ENCODE results near the gene TAS2R41. TPM values are rescaled to one million over a fixed set of nuclear protein-coding genes. Genes with fewer than 3 reads are reported as not detected.

Gene TAS2R41
- total RNA-seq, 4 donors from 2014 or later, result 0.70 TPM; not detected in 3

- Histone ChIP-seq H3K27ac (no peak overlapping the region), H3K4me3 (no peak overlapping the region), H3K27me3 (no peaks in the 10 kb centered on the region), H3K9me3 (no peaks in the 10 kb centered on the region), H3K36me3 (no peaks in the 10 kb centered on the region), H3K4me1 (peaks cover 3 to 54% (median 9%) of the 10 kb centered on the region in 3 donors)
- intact Hi-C loops (cut with DNase I), result no loop called here
- WGBS, 2 donors, result 84 to 85% methylated on average over 4 of the region's 4 CpGs
- no peak for DNase-seq
- no peak for TF ChIP-seq POLR2A (IDR thresholded peaks at IDR 0.05)
- no peak for TF ChIP-seq CTCF (IDR thresholded peaks at IDR 0.05)
Observed at GRCh38 chr7:143455942-143456341, 21.7 kb upstream of the TAS2R41 start.

GRCh38 chr7:143456992-143457793, 20.5 kb upstream of the TAS2R41 start:
- TF ChIP-seq POLR2A (IDR thresholded peaks at IDR 0.05) (no peak), CTCF (IDR thresholded peaks at IDR 0.05) (no peak)
- H3K27ac ChIP-seq, result peak overlapping the region; percentile 50 to 78 (median 68)

GRCh38 chr7:143458263-143458662, 19.4 kb upstream of the TAS2R41 start:
- Histone ChIP-seq H3K9me3 (no peaks in the 10 kb centered on the region), H3K4me1 (peaks cover 3 to 56% (median 9%) of the 10 kb centered on the region in 3 donors), H3K4me3 (no peak overlapping the region), H3K27ac (peak overlapping the region; percentile 50 to 78 (median 68)), H3K27me3 (no peaks in the 10 kb centered on the region), H3K36me3 (no peaks in the 10 kb centered on the region)
- intact Hi-C loops (cut with DNase I), result no loop called here
- TF ChIP-seq CTCF (IDR thresholded peaks at IDR 0.05) (no peak), POLR2A (IDR thresholded peaks at IDR 0.05) (no peak)
- WGBS, 2 donors, result 25 to 48% methylated on average over 3 of the region's 3 CpGs
- DNase-seq, result no peak

More at GRCh38 chr7:143456992-143457793, 20.5 kb upstream of the TAS2R41 start:
- peaks cover 3 to 54% (median 9%) of the 10 kb centered on the region in 3 donors for H3K4me1 ChIP-seq
- no peaks in the 10 kb centered on the region for H3K36me3 ChIP-seq
- H3K27me3 ChIP-seq, result no peaks in the 10 kb centered on the region
- H3K4me3 ChIP-seq, result no peak overlapping the region
- intact Hi-C loops (cut with DNase I), result no loop called here
- 49 to 53% methylated on average over 4 of the region's 4 CpGs for WGBS, 2 donors
- no peak for DNase-seq
- no peaks in the 10 kb centered on the region for H3K9me3 ChIP-seq

GRCh38 chr7:143458681-143459080, 19.0 kb upstream of the TAS2R41 start:
- intact Hi-C loops (cut with DNase I), result no loop called here
- Histone ChIP-seq H3K4me1 (peaks cover 3 to 56% (median 13%) of the 10 kb centered on the region in 3 donors), H3K9me3 (no peaks in the 10 kb centered on the region), H3K27me3 (no peaks in the 10 kb centered on the region), H3K36me3 (no peaks in the 10 kb centered on the region), H3K4me3 (no peak overlapping the region), H3K27ac (peak overlapping the region; percentile 50 to 78 (median 68))
- 42 to 49% methylated on average over 3 of the region's 3 CpGs for WGBS, 2 donors
- DNase-seq, result no peak
- TF ChIP-seq CTCF (IDR thresholded peaks at IDR 0.05) (no peak), POLR2A (IDR thresholded peaks at IDR 0.05) (no peak)

GRCh38 chr7:143459359-143459758, 18.3 kb upstream of the TAS2R41 start:
- Histone ChIP-seq H3K4me3 (no peak overlapping the region), H3K9me3 (no peaks in the 10 kb centered on the region), H3K27me3 (no peaks in the 10 kb centered on the region), H3K27ac (peak overlapping the region in 3 of 4 donors; percentile 61 to 78 (median 75)), H3K36me3 (no peaks in the 10 kb centered on the region), H3K4me1 (peaks cover 3 to 53% (median 13%) of the 10 kb centered on the region in 3 donors)
- intact Hi-C loops (cut with DNase I), result no loop called here
- WGBS, 2 donors, result 80 to 100% methylated on average over 1 of the region's 1 CpG
- DNase-seq, result no peak
- TF ChIP-seq CTCF (IDR thresholded peaks at IDR 0.05) (no peak), POLR2A (IDR thresholded peaks at IDR 0.05) (no peak)
